MM.1S (cell line): ENCODE results near the gene PALD1.

Experiments used
- DNase-seq: peaks from one replicate; pipeline ENCODE4 v3.0.0-alpha.2; 2015
- H2AFZ ChIP-seq: fragments of 300-600 bp; sonication (generic); 2 replicates; pipeline ENCODE4 v1.6.0; 2016; ENCODE audit warnings: antibody characterized with exemption, low read length
- H3F3A ChIP-seq: fragments of 300-600 bp; sonication (generic); 2 replicates; pipeline ENCODE4 v1.6.1; 2016; ENCODE audit warnings: mild to moderate bottlenecking, antibody characterized with exemption, low read length, moderate library complexity, mixed read lengths; ENCODE audit not compliant: insufficient read depth
- H3K27ac ChIP-seq: fragments of 300-600 bp; sonication (generic); 2 replicates; pipeline ENCODE4 v1.5.1; 2016; ENCODE audit warnings: mild to moderate bottlenecking, low read length
- H3K27me3 ChIP-seq: fragments of 300-600 bp; sonication (generic); replicated peaks from 2 replicates; pipeline ENCODE4 v1.6.0; 2016; ENCODE audit warnings: low read length; ENCODE audit not compliant: insufficient read depth
- H3K36me3 ChIP-seq: fragments of 300-600 bp; sonication (generic); replicated peaks from 2 replicates; pipeline ENCODE4 v1.6.1; 2016; ENCODE audit warnings: mild to moderate bottlenecking, low read length, mixed read lengths; ENCODE audit not compliant: insufficient read depth
- H3K4me1 ChIP-seq: fragments of 300-600 bp; sonication (generic); 2 replicates; pipeline ENCODE4 v1.6.1; 2016; ENCODE audit warnings: low read length, mixed read lengths
- H3K4me2 ChIP-seq: fragments of 300-600 bp; sonication (generic); 2 replicates; pipeline ENCODE4 v1.6.0; 2016; ENCODE audit warnings: low read depth, low read length
- H3K4me3 ChIP-seq: fragments of 300-600 bp; sonication (generic); 2 replicates; pipeline ENCODE4 v1.5.1; 2016; ENCODE audit warnings: low read length, mixed read lengths
- H3K79me2 ChIP-seq: fragments of 300-600 bp; sonication (generic); 2 replicates; pipeline ENCODE4 v1.6.1; 2016; ENCODE audit warnings: mixed run types, low read length, mixed read lengths
- H3K9ac ChIP-seq: fragments of 300-600 bp; sonication (generic); 2 replicates; pipeline ENCODE4 v1.6.1; 2016; ENCODE audit warnings: low read length, mixed read lengths
- H3K9me2 ChIP-seq: fragments of 300-600 bp; sonication (generic); replicated peaks from 2 replicates; pipeline ENCODE4 v1.6.1; 2016; ENCODE audit warnings: mild to moderate bottlenecking, low read length, mixed read lengths; ENCODE audit not compliant: insufficient read depth
- H3K9me3 ChIP-seq: fragments of 300-600 bp; sonication (generic); replicated peaks from 2 replicates; pipeline ENCODE4 v1.6.1; 2016; ENCODE audit warnings: mild to moderate bottlenecking, low read length, mixed read lengths; ENCODE audit not compliant: insufficient read depth
- H4K20me1 ChIP-seq: fragments of 300-600 bp; sonication (generic); 2 replicates; pipeline ENCODE4 v1.6.1; 2016; ENCODE audit warnings: mild to moderate bottlenecking, low read length, moderate library complexity, mixed read lengths; ENCODE audit not compliant: insufficient read depth
- EZH2 ChIP-seq: fragments of 300-600 bp; sonication (generic); optimal IDR thresholded peaks from 2 replicates; pipeline ENCODE3; 2017; ENCODE audit warnings: low read depth, mild to moderate bottlenecking, antibody characterized with exemption, low read length, mixed read lengths
- EZH2phosphoT487 ChIP-seq: fragments of 300-600 bp; sonication (generic); IDR thresholded peaks from 2 replicates; pipeline ENCODE4 v1.6.1; 2018; ENCODE audit warnings: antibody characterized with exemption, low read length
- TF ChIP-seq, protein P1 (sequence below): fragments of 300-600 bp; sonication (generic); IDR thresholded peaks from 2 replicates; pipeline ENCODE4 v1.5.1; 2016; ENCODE audit warnings: antibody characterized with exemption, low read length, mixed read lengths

PALD1 gene

DNA sequence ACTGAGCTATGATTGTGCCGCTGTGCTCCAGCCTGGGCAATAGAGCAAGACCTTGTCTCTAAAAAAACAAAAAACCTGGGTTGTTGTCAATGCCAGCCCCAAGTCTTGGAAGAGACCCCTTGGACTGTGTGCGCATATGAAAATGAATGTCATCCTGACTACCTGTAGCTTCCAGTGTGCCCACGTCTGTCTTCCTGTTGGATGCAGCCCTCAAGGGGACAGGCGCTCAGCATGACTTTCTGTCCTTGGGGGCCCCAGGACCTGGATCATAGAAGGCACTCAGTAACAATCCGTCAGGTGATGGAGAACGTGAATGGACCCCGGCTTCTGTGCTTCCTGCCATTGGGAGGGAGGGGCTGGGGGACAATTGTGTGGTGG, 114.9 kb downstream of the PALD1 start:
- Histone ChIP-seq H3K27ac (no peak overlapping the region), H3K9me3 (no peaks in the 10 kb centered on the region), H2AFZ (no peak overlapping the region), H3K9ac (no peak overlapping the region), H3K36me3 (no peaks in the 10 kb centered on the region), H4K20me1 (no peaks in the 10 kb centered on the region), H3K9me2 (no peaks in the 10 kb centered on the region), H3K4me1 (no peaks in the 10 kb centered on the region), H3K4me3 (no peak overlapping the region), H3F3A (no peaks in the 10 kb centered on the region), H3K79me2 (no peaks in the 10 kb centered on the region), H3K4me2 (no peak overlapping the region), H3K27me3 (no peaks in the 10 kb centered on the region)
- TF ChIP-seq, protein P1, sequence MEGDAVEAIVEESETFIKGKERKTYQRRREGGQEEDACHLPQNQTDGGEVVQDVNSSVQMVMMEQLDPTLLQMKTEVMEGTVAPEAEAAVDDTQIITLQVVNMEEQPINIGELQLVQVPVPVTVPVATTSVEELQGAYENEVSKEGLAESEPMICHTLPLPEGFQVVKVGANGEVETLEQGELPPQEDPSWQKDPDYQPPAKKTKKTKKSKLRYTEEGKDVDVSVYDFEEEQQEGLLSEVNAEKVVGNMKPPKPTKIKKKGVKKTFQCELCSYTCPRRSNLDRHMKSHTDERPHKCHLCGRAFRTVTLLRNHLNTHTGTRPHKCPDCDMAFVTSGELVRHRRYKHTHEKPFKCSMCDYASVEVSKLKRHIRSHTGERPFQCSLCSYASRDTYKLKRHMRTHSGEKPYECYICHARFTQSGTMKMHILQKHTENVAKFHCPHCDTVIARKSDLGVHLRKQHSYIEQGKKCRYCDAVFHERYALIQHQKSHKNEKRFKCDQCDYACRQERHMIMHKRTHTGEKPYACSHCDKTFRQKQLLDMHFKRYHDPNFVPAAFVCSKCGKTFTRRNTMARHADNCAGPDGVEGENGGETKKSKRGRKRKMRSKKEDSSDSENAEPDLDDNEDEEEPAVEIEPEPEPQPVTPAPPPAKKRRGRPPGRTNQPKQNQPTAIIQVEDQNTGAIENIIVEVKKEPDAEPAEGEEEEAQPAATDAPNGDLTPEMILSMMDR = no peak
- TF ChIP-seq EZH2phosphoT487 = no peak
- no peak for TF ChIP-seq EZH2
- DNase-seq = no peak

DNA sequence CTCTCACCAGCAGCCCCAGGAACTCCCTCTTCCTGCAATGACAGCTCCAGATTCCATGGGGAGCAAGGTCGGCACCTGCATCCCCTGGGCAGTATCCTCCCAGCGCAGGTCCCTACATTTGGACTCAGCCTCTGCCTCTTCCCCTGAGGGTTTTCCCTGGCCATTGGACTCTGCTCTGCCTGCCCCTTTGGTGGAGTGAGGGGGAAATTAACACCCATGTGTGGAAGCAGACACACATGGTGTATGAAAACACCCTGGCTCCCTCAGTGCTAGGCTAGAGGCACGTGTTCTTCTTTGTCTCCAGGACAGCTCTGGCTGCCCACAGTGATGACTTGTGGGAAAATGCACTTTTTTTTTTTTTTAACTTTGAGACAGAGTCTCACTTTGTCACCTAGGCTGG, 115.6 kb downstream of the PALD1 start:
- TF ChIP-seq, protein P1 = no peak
- no peak for TF ChIP-seq EZH2
- TF ChIP-seq EZH2phosphoT487 = no peak
- Histone ChIP-seq H3K9me2 (no peaks in the 10 kb centered on the region), H3K27ac (no peak overlapping the region), H3K4me3 (no peak overlapping the region), H3K27me3 (no peaks in the 10 kb centered on the region), H3F3A (no peaks in the 10 kb centered on the region), H3K4me1 (no peaks in the 10 kb centered on the region), H3K4me2 (no peak overlapping the region), H3K79me2 (no peaks in the 10 kb centered on the region), H4K20me1 (no peaks in the 10 kb centered on the region), H3K9ac (no peak overlapping the region), H2AFZ (no peak overlapping the region), H3K9me3 (no peaks in the 10 kb centered on the region), H3K36me3 (no peaks in the 10 kb centered on the region)
- no peak for DNase-seq

DNA sequence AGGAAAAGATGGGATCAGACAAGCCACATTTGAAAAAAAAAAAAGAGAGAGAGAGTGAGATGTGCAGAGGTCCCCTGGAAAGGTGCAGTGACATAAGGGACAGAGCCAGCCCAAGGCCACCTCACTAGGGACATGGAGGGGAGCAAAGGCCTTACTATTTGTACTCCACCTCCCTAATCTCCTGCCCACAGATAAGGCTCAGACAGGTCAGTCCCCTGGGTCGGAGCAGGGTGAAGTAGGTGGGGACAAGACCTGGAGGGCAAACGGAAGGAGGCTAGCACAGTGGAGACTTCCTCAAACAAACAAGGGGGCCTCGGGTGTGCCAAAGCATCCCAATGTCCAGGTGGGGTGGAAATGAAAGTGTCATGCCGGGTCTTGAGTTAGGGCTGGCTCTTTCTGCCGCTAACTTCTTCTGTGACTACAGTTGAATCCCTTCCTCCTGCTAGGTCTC, 117.0 kb downstream of the PALD1 start:
- H3K79me2 ChIP-seq = no peaks in the 10 kb centered on the region
- no peak for DNase-seq
- H2AFZ ChIP-seq = no peak overlapping the region
- no peak overlapping the region for H3K27ac ChIP-seq
- H3K27me3 ChIP-seq = no peaks in the 10 kb centered on the region
- no peaks in the 10 kb centered on the region for H3K9me2 ChIP-seq
- no peaks in the 10 kb centered on the region for H4K20me1 ChIP-seq
- H3K4me1 ChIP-seq = no peaks in the 10 kb centered on the region
- H3K4me3 ChIP-seq = no peak overlapping the region
- no peak overlapping the region for H3K4me2 ChIP-seq
- TF ChIP-seq EZH2 = no peak
- TF ChIP-seq, protein P1 = no peak
- no peak for TF ChIP-seq EZH2phosphoT487
- no peak overlapping the region for H3K9ac ChIP-seq
- no peaks in the 10 kb centered on the region for H3F3A ChIP-seq
- H3K36me3 ChIP-seq = no peaks in the 10 kb centered on the region
- H3K9me3 ChIP-seq = no peaks in the 10 kb centered on the region
